ENCODE results near the gene BTAF1.

DNA sequence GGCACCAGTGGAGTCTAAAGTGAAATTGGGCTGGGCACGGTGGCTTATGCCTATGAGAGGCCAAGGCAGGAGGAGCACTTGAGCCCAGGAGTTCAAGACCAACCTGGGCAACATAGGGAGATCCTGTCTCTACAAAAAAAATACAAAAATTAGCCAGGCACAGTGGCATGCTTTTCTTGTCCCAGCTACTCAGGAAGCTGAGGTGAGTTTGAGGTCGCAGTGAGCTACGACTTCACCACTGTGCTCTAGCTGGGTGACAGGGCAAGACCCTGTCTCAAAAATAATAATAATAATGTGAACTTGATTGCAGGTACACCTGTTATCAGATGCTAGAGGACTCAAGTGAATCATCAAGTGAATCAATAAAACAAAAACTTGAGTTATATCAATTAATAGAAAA lies 108.0 kb downstream of the BTAF1 start:
- TF ChIP-seq CTCF (conservative IDR thresholded peaks at IDR 0.05; ENCODE audit: low read depth, low read length) (no peak), EZH2 (IDR thresholded peaks at IDR 0.05; ENCODE audit: borderline replicate concordance, low read depth, low read length, poor library complexity, severe bottlenecking) (no peak)
